Mesenchymal stem cell (in vitro differentiated cells and primary cell): ENCODE results near the gene LCLAT1.
A peak's percentile ranks its signal among the peaks of the same experiment; 100 is the strongest.

ENCODE experiments used
- DNase-seq: peaks from one replicate; pipeline ENCODE4 v3.0.0-alpha.2; 2013
- H2AFZ ChIP-seq: one replicate; pipeline ENCODE4 v1.6.1; 2013; ENCODE audit warnings: low read depth, mild to moderate bottlenecking, control low read depth, inconsistent platforms, low read length, moderate library complexity
- H2AK5ac ChIP-seq: 2 replicates; pipeline ENCODE4 v1.6.1; 2013; ENCODE audit warnings: low read length, moderate library complexity, mild to moderate bottlenecking, inconsistent platforms; ENCODE audit not compliant: severe bottlenecking
- H2BK120ac ChIP-seq: one replicate; pipeline ENCODE4 v1.6.1; 2013; ENCODE audit warnings: low read depth, mild to moderate bottlenecking, inconsistent platforms, low read length, moderate library complexity
- H2BK12ac ChIP-seq, 2 experiments: one replicate each; pipeline ENCODE4 v1.6.1; 2013; ENCODE audit warnings: inconsistent platforms in 2 of 2, low read length in 2 of 2, mild to moderate bottlenecking in 2 of 2, moderate library complexity in 2 of 2, control low read depth in 1 of 2
- H2BK15ac ChIP-seq: one replicate; pipeline ENCODE4 v1.6.1; 2013; ENCODE audit warnings: mild to moderate bottlenecking, low read depth, inconsistent platforms; ENCODE audit not compliant: poor library complexity, severe bottlenecking
- H2BK5ac ChIP-seq: 2 replicates; pipeline ENCODE4 v1.6.1; 2013; ENCODE audit warnings: low read depth, mild to moderate bottlenecking, low read length, control low read depth, inconsistent platforms; ENCODE audit not compliant: poor library complexity, severe bottlenecking
- H3K14ac ChIP-seq, 2 experiments: one replicate each; pipeline ENCODE4 v1.6.1; 2013; ENCODE audit warnings: inconsistent platforms in 2 of 2, low read length in 2 of 2, control low read depth in 1 of 2, mild to moderate bottlenecking in 1 of 2, moderate library complexity in 1 of 2
- H3K18ac ChIP-seq, 2 experiments: one replicate each; pipeline ENCODE4 v1.6.1; 2013; ENCODE audit warnings: inconsistent platforms in 2 of 2, low read length in 2 of 2, control low read depth in 1 of 2, low read depth in 1 of 2, mild to moderate bottlenecking in 1 of 2
- H3K23ac ChIP-seq, 2 experiments: one replicate each; pipeline ENCODE4 v1.6.1; 2013; ENCODE audit warnings: inconsistent platforms in 2 of 2, low read length in 2 of 2, mild to moderate bottlenecking in 2 of 2, moderate library complexity in 2 of 2, control low read depth in 1 of 2
- H3K27ac ChIP-seq: 2 replicates; pipeline ENCODE4 v1.5.1; 2013; ENCODE audit warnings: mild to moderate bottlenecking, moderate library complexity, low read length, control low read depth, inconsistent platforms; ENCODE audit not compliant: poor library complexity, severe bottlenecking
- H3K27me3 ChIP-seq, 2 experiments: 2 replicates each; pipeline versions ENCODE4 v1.6.1 to v1.7.0; 2013; ENCODE audit warnings: low read length in 2 of 2, mild to moderate bottlenecking in 2 of 2, moderate library complexity in 2 of 2, control low read depth in 1 of 2, inconsistent platforms in 1 of 2; ENCODE audit not compliant: control insufficient read depth in 1 of 2, insufficient read depth in 1 of 2
- H3K36me3 ChIP-seq, 2 experiments: 2 replicates each; pipeline versions ENCODE4 v1.6.1 to v1.7.0; 2013; ENCODE audit warnings: low read length in 2 of 2, control low read depth in 1 of 2, inconsistent platforms in 1 of 2, low read depth in 1 of 2, mild to moderate bottlenecking in 1 of 2; ENCODE audit not compliant: insufficient read depth in 2 of 2, control insufficient read depth in 1 of 2
- H3K4ac ChIP-seq, 2 experiments: one replicate each; pipeline ENCODE4 v1.6.1; 2013; ENCODE audit warnings: inconsistent platforms in 2 of 2, low read length in 2 of 2, mild to moderate bottlenecking in 2 of 2, moderate library complexity in 2 of 2, control low read depth in 1 of 2, low read depth in 1 of 2
- H3K4me1 ChIP-seq: 2 replicates; pipeline ENCODE4 v1.6.1; 2013; ENCODE audit warnings: low read depth, low read length, control low read depth; ENCODE audit not compliant: control insufficient read depth, insufficient read depth
- H3K4me2 ChIP-seq: 2 replicates; pipeline ENCODE4 v1.6.1; 2013; ENCODE audit warnings: low read length, mild to moderate bottlenecking, inconsistent platforms; ENCODE audit not compliant: poor library complexity, severe bottlenecking
- H3K4me3 ChIP-seq, 2 experiments: 2 replicates each; pipeline versions ENCODE4 v1.5.1 to v1.7.0; 2013; ENCODE audit warnings: low read length in 2 of 2, mild to moderate bottlenecking in 2 of 2, control low read depth in 1 of 2, low read depth in 1 of 2; ENCODE audit not compliant: insufficient read depth in 1 of 2
- H3K79me1 ChIP-seq: replicated peaks from 2 replicates; pipeline ENCODE4 v1.6.1; 2013; ENCODE audit warnings: mild to moderate bottlenecking, control low read depth, low read length, inconsistent platforms; ENCODE audit not compliant: poor library complexity, severe bottlenecking
- H3K9ac ChIP-seq: 2 replicates; pipeline ENCODE4 v1.7.0; 2013; ENCODE audit warnings: mild to moderate bottlenecking, low read length, moderate library complexity
- H3K9me3 ChIP-seq: 2 replicates; pipeline ENCODE4 v1.7.0; 2013; ENCODE audit warnings: mild to moderate bottlenecking, low read length; ENCODE audit not compliant: control insufficient read depth
- H4K8ac ChIP-seq: one replicate; pipeline ENCODE4 v1.6.1; 2013; ENCODE audit warnings: inconsistent platforms, mild to moderate bottlenecking, low read length, moderate library complexity
- H4K91ac ChIP-seq: one replicate; pipeline ENCODE4 v1.6.1; 2013; ENCODE audit warnings: mild to moderate bottlenecking, low read length, inconsistent platforms
- WGBS: methylation state at CpG from one replicate; pipeline ENCODE4 v1.1.7; 2013; ENCODE audit warnings: mixed read lengths; 5-methylcytosine and 5-hydroxymethylcytosine counted together

LCLAT1 gene

GRCh38 chr2:30402441-30403182 is 44.4 kb upstream of the LCLAT1 start:
- no peak overlapping the region for H3K27ac ChIP-seq
- no peaks in the 10 kb centered on the region for H3K79me1 ChIP-seq
- no peak overlapping the region for H2AK5ac ChIP-seq
- H3K36me3 ChIP-seq = no peaks in the 10 kb centered on the region
- no peak overlapping the region for H4K91ac ChIP-seq
- no peak overlapping the region for H3K4ac ChIP-seq
- H3K4me2 ChIP-seq = no peak overlapping the region
- H3K9ac ChIP-seq = no peak overlapping the region
- no peak overlapping the region for H3K18ac ChIP-seq
- no peak overlapping the region for H2BK12ac ChIP-seq
- H2BK15ac ChIP-seq = no peak overlapping the region
- H3K23ac ChIP-seq = no peak overlapping the region
- H3K4me1 ChIP-seq = no peaks in the 10 kb centered on the region
- no peaks in the 10 kb centered on the region for H3K9me3 ChIP-seq
- H2AFZ ChIP-seq = no peak overlapping the region
- H3K14ac ChIP-seq = no peak overlapping the region
- peaks cover 0 to 33% of the 10 kb centered on the region in 2 experiments for H3K27me3 ChIP-seq
- no peak overlapping the region for H2BK5ac ChIP-seq
- WGBS = 83% methylated on average over 4 of the region's 5 CpGs
- no peak overlapping the region for H2BK120ac ChIP-seq
- DNase-seq = no peak
- no peak overlapping the region for H4K8ac ChIP-seq
- H3K4me3 ChIP-seq = no peak overlapping the region

DNA sequence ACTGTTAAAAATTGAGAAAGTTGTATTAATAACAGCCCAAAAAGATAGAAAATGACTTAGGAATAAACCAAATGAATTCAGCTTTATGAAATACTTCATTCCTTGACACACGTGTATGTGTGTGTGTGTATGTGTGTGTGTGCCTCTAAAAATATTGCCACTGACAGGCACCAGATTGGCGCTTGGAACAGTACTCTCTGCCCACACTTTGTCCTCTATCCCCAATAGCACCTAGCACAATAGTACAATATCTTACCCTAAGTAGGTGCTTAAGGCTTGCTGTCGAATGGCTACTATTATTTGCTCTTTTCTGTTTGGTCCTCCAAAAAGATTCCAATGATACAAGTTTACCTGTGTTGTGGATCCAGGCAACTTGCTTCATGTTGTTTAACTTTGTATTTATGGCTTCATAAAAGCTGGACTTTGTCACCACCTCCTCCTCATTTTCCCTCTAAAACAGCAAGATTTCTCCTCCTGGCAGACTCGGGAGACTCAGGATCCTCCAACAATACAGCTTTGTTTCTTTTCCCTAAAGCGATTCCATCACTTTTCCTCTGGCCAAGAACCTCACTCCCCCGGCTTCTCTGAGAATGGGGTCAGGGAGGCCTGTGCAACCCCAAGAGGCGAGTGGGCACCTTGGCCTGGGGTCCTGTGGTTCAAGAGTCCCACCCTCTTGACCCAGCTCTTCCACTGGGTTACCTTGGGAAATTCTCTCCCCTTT is 43.3 kb upstream of the LCLAT1 start:
- Histone ChIP-seq H2AK5ac (no peak overlapping the region), H3K27me3 (peaks cover 0 to 38% of the 10 kb centered on the region in 2 experiments), H4K8ac (no peak overlapping the region), H3K4me1 (peaks cover 2% of the 10 kb centered on the region), H2BK12ac (peak overlapping the region in 1 of 2 experiments; percentile 3), H2AFZ (no peak overlapping the region), H3K18ac (no peak overlapping the region), H3K9ac (no peak overlapping the region), H3K4me3 (no peak overlapping the region), H3K14ac (no peak overlapping the region), H4K91ac (no peak overlapping the region), H3K23ac (no peak overlapping the region), H3K4ac (no peak overlapping the region), H3K79me1 (no peaks in the 10 kb centered on the region), H3K36me3 (no peaks in the 10 kb centered on the region), H2BK120ac (no peak overlapping the region), H3K4me2 (no peak overlapping the region), H3K27ac (no peak overlapping the region), H2BK5ac (no peak overlapping the region), H3K9me3 (no peaks in the 10 kb centered on the region), H2BK15ac (no peak overlapping the region)
- DNase-seq = no peak
- 91% methylated on average over 5 of the region's 7 CpGs for WGBS

GRCh38 chr2:30404319-30405259 is 42.5 kb upstream of the LCLAT1 start:
- Histone ChIP-seq H3K27me3 (peaks cover 0 to 38% of the 10 kb centered on the region in 2 experiments), H4K8ac (peak overlapping the region; percentile 57)

More at GRCh38 chr2:30404319-30405259, 42.5 kb upstream of the LCLAT1 start:
- Histone ChIP-seq H3K4me2 (no peak overlapping the region), H2AFZ (no peak overlapping the region), H2BK15ac (no peak overlapping the region), H3K27ac (no peak overlapping the region), H4K91ac (no peak overlapping the region), H3K79me1 (no peaks in the 10 kb centered on the region), H2AK5ac (no peak overlapping the region), H3K9ac (no peak overlapping the region), H3K36me3 (no peaks in the 10 kb centered on the region), H2BK120ac (no peak overlapping the region), H3K4ac (peak overlapping the region in 1 of 2 experiments; percentile 29), H3K14ac (no peak overlapping the region), H3K23ac (no peak overlapping the region), H3K4me3 (no peak overlapping the region), H3K18ac (no peak overlapping the region), H2BK12ac (peak overlapping the region; percentile 28 to 69), H3K9me3 (no peaks in the 10 kb centered on the region), H3K4me1 (peaks cover 2% of the 10 kb centered on the region), H2BK5ac (no peak overlapping the region)
- no peak for DNase-seq
- 70% methylated on average over 12 of the region's 12 CpGs for WGBS
